Astrocyte (in vitro differentiated cells and primary cell): ENCODE results near the gene LHFPL4. TPM values are rescaled to one million over a fixed set of nuclear protein-coding genes. Genes with fewer than 3 reads are reported as not detected.
A peak's percentile ranks its signal among the peaks of the same experiment; 100 is the strongest.

Experiments used
- DNase-seq: peaks from one replicate; pipeline ENCODE4 v3.0.0-alpha.2; 2010; ENCODE audit warnings: low read depth
- FAIRE-seq: peaks from 2 replicates; lab custom pipeline; 2011; peaks lifted over from hg19 to GRCh38; lab: Jason Lieb, UNC
- H2AFZ ChIP-seq: 2 replicates; pipeline ENCODE4 v1.6.0; 2012; ENCODE audit warnings: low read depth, low read length, inconsistent platforms
- H3K27ac ChIP-seq: 2 replicates; pipeline ENCODE4 v1.5.1; 2011; ENCODE audit warnings: low read depth, low read length, inconsistent platforms
- H3K27me3 ChIP-seq: 2 replicates; pipeline ENCODE4 v1.6.0; 2011; ENCODE audit warnings: low read length, inconsistent platforms; ENCODE audit not compliant: insufficient read depth
- H3K36me3 ChIP-seq: 2 replicates; pipeline ENCODE4 v1.5.1; 2011; ENCODE audit warnings: low read length, inconsistent platforms; ENCODE audit not compliant: insufficient read depth
- H3K4me1 ChIP-seq: 2 replicates; pipeline ENCODE4 v1.5.1; 2011; ENCODE audit warnings: low read length, inconsistent platforms; ENCODE audit not compliant: insufficient read depth
- H3K4me2 ChIP-seq: 2 replicates; pipeline ENCODE4 v1.6.0; 2012; ENCODE audit warnings: low read length, inconsistent platforms
- H3K4me3 ChIP-seq: 2 replicates; pipeline ENCODE4 v1.5.1; 2011; ENCODE audit warnings: low read depth, mild to moderate bottlenecking, low read length, inconsistent platforms; ENCODE audit not compliant: insufficient read depth
- H3K79me2 ChIP-seq: 2 replicates; pipeline ENCODE4 v1.6.0; 2012; ENCODE audit warnings: mild to moderate bottlenecking, low read length, inconsistent platforms; ENCODE audit not compliant: insufficient read depth
- H3K9ac ChIP-seq: 2 replicates; pipeline ENCODE4 v1.6.0; 2012; ENCODE audit warnings: mild to moderate bottlenecking, low read length, inconsistent platforms
- H3K9me3 ChIP-seq: 2 replicates; pipeline ENCODE4 v1.5.1; 2012; ENCODE audit warnings: low read depth, mild to moderate bottlenecking, low read length, inconsistent platforms; ENCODE audit not compliant: insufficient read depth
- H4K20me1 ChIP-seq: 2 replicates; pipeline ENCODE4 v1.6.0; 2012; ENCODE audit warnings: low read length, inconsistent platforms; ENCODE audit not compliant: insufficient read depth
- H3K27ac Mint-ChIP-seq: one replicate; pipeline ENCODE4 v1.8.0; 2021; ENCODE audit warnings: mild to moderate bottlenecking, mixed read lengths; ENCODE audit not compliant: unreplicated experiment
- H3K27me3 Mint-ChIP-seq: one replicate; pipeline ENCODE4 v1.8.0; 2021; ENCODE audit warnings: low read depth, mixed read lengths; ENCODE audit not compliant: unreplicated experiment
- H3K36me3 Mint-ChIP-seq: one replicate; pipeline ENCODE4 v1.8.0; 2021; ENCODE audit warnings: low read depth, mixed read lengths; ENCODE audit not compliant: unreplicated experiment
- H3K4me1 Mint-ChIP-seq: one replicate; pipeline ENCODE4 v1.8.0; 2021; ENCODE audit warnings: low read depth, mixed read lengths; ENCODE audit not compliant: unreplicated experiment
- H3K4me3 Mint-ChIP-seq: one replicate; pipeline ENCODE4 v1.8.0; 2021; ENCODE audit warnings: mild to moderate bottlenecking, moderate library complexity, mixed read lengths; ENCODE audit not compliant: unreplicated experiment
- H3K9me3 Mint-ChIP-seq: one replicate; pipeline ENCODE4 v1.8.0; 2021; ENCODE audit warnings: mild to moderate bottlenecking, mixed read lengths; ENCODE audit not compliant: unreplicated experiment
- CTCF ChIP-seq: IDR thresholded peaks from 2 replicates; pipeline ENCODE4 v1.5.1; 2011; ENCODE audit warnings: low read depth, mild to moderate bottlenecking, inconsistent platforms, low read length, moderate library complexity; ENCODE audit not compliant: insufficient read depth
- EZH2 ChIP-seq: IDR thresholded peaks from 2 replicates; pipeline ENCODE4 v1.6.1; 2012; ENCODE audit warnings: mild to moderate bottlenecking, low read length, inconsistent platforms; ENCODE audit not compliant: insufficient read depth
- total RNA-seq: library from RNA; stranded (reverse); gene quantifications from 2 replicates; pipeline ENCODE4 v1.2.1, GENCODE V29; 2021

The LHFPL4 gene
- total RNA-seq, 1 donor from 2014 or later, result 0.11 TPM

- Histone ChIP-seq H3K9me3 (no peaks in the 10 kb centered on the region), H3K79me2 (peaks cover 55% of the 10 kb centered on the region), H4K20me1 (peaks cover 85% of the 10 kb centered on the region), H3K27me3 (no peaks in the 10 kb centered on the region), H3K36me3 (peaks cover 87% of the 10 kb centered on the region), H3K9ac (no peak overlapping the region), H3K4me1 (no peaks in the 10 kb centered on the region), H3K4me2 (no peak overlapping the region), H3K27ac (no peak overlapping the region), H3K4me3 (no peak overlapping the region), H2AFZ (no peak overlapping the region)
- no peak for TF ChIP-seq CTCF
- TF ChIP-seq EZH2, result no peak
- H3K9me3 Mint-ChIP-seq, result no peaks in the 10 kb centered on the region
- no peaks in the 10 kb centered on the region for H3K27me3 Mint-ChIP-seq
- no peak for DNase-seq
- peaks cover 3% of the 10 kb centered on the region for H3K4me1 Mint-ChIP-seq
- no peak overlapping the region for H3K27ac Mint-ChIP-seq
- FAIRE-seq, result no peak
- H3K36me3 Mint-ChIP-seq, result peaks cover 41% of the 10 kb centered on the region
- no peak overlapping the region for H3K4me3 Mint-ChIP-seq
Observed at GRCh38 chr3:9474482-9474881, 79.1 kb downstream of the LHFPL4 start.

DNA sequence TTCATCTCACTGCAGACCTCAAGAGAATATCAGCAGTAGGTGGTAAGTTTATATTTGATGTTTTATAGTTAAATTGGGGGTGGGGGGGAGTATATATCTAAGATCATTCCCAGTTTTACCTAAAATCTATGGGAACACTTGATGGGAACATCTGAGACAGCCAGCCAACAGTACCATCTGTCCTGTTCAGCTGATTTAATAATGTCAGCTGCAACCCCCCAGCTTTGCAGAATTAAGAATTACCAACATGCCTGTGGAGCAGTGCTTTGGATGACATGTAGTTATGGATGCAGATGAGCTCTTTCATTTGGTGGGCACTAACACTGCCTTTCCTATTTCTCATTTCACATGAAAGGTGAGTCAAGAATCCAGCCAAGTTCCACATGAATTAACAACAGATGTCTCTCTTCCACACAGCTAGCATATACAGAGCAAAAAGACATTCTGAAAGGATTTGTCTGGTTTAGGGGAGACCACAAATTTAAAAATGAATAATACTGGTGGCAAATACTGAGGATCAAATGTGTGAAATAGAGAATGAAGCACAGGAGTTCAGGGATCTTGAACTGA lies 80.0 kb downstream of the LHFPL4 start:
- Histone ChIP-seq H3K4me2 (no peak overlapping the region), H3K4me1 (no peaks in the 10 kb centered on the region), H3K4me3 (no peak overlapping the region), H3K9me3 (no peaks in the 10 kb centered on the region), H3K79me2 (peaks cover 60% of the 10 kb centered on the region), H4K20me1 (peaks cover 85% of the 10 kb centered on the region), H3K9ac (no peak overlapping the region), H3K36me3 (peaks cover 92% of the 10 kb centered on the region), H2AFZ (no peak overlapping the region), H3K27me3 (no peaks in the 10 kb centered on the region), H3K27ac (no peak overlapping the region)
- H3K4me1 Mint-ChIP-seq, result peaks cover 5% of the 10 kb centered on the region
- DNase-seq (no peak), FAIRE-seq (no peak)
- TF ChIP-seq CTCF, result no peak
- no peak for TF ChIP-seq EZH2
- H3K9me3 Mint-ChIP-seq, result no peaks in the 10 kb centered on the region
- no peaks in the 10 kb centered on the region for H3K27me3 Mint-ChIP-seq
- H3K27ac Mint-ChIP-seq, result no peak overlapping the region
- H3K4me3 Mint-ChIP-seq, result no peak overlapping the region
- peaks cover 42% of the 10 kb centered on the region for H3K36me3 Mint-ChIP-seq

DNA sequence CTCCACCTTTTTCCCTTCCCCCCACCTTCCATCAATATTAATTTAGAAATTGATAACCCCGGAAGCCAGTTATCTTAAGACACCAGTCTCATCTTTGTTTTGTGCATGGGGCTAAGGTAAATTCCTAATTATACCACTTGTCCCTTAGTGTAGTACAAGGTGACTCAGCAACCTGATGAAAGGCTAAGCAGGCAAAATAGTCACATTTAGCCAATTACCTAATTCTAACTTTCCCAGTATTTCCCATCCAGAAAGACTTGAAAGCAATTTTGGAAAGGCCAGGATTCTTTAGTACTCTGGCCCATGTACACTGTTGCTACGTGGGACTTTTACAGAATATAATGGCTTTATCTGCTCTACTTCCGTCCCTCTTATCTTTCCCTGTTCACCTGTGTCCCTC lies 83.6 kb downstream of the LHFPL4 start:
- Histone ChIP-seq H3K9me3 (no peaks in the 10 kb centered on the region), H3K36me3 (peaks cover 86% of the 10 kb centered on the region), H2AFZ (no peak overlapping the region), H3K27me3 (no peaks in the 10 kb centered on the region), H3K9ac (no peak overlapping the region), H4K20me1 (peaks cover 73% of the 10 kb centered on the region), H3K79me2 (peaks cover 53% of the 10 kb centered on the region), H3K4me1 (no peaks in the 10 kb centered on the region), H3K4me3 (no peak overlapping the region), H3K4me2 (no peak overlapping the region), H3K27ac (no peak overlapping the region)
- FAIRE-seq (no peak), DNase-seq (no peak)
- Mint-ChIP-seq H3K9me3 (no peaks in the 10 kb centered on the region), H3K27me3 (no peaks in the 10 kb centered on the region), H3K36me3 (peaks cover 36% of the 10 kb centered on the region), H3K4me1 (peaks cover 20% of the 10 kb centered on the region), H3K27ac (peak overlapping the region; percentile 13), H3K4me3 (no peak overlapping the region)
- no peak for TF ChIP-seq CTCF
- no peak for TF ChIP-seq EZH2
